Upper lobe of left lung (tissue), 4 donors: ENCODE data around the gene AGL.

Experiments
- EP300 ChIP-seq, 4 donors: sonication (generic); formaldehyde crosslinking; IDR thresholded peaks; one replicate each; pipeline ENCODE4 v1.5.1; 2017; ENCODE audit warnings: antibody characterized with exemption in 4 of 4, control low read depth in 2 of 4
- POLR2A ChIP-seq, 4 donors: fragments of 450-650 bp; IDR thresholded peaks; one replicate each; pipeline ENCODE4 v1.5.1; 2016 to 2017; ENCODE audit warnings: antibody characterized with exemption in 4 of 4, mild to moderate bottlenecking in 2 of 4
- POLR2AphosphoS5 ChIP-seq, 2 donors: sonication (generic); formaldehyde crosslinking; IDR thresholded peaks; one replicate each; pipeline ENCODE4 v1.5.1; 2017; ENCODE audit warnings: antibody characterized with exemption in 2 of 2
- TF ChIP-seq, protein P1 (sequence below), 6 experiments: fragments of 450-650 bp in 4 of 6; fragments of 200-600 bp in 2 of 6; sonication (generic) in 2 of 6; IDR thresholded peaks; one replicate each; pipeline ENCODE4 v1.5.1; 2016 to 2019; ENCODE audit warnings: antibody characterized with exemption in 6 of 6

DNA sequence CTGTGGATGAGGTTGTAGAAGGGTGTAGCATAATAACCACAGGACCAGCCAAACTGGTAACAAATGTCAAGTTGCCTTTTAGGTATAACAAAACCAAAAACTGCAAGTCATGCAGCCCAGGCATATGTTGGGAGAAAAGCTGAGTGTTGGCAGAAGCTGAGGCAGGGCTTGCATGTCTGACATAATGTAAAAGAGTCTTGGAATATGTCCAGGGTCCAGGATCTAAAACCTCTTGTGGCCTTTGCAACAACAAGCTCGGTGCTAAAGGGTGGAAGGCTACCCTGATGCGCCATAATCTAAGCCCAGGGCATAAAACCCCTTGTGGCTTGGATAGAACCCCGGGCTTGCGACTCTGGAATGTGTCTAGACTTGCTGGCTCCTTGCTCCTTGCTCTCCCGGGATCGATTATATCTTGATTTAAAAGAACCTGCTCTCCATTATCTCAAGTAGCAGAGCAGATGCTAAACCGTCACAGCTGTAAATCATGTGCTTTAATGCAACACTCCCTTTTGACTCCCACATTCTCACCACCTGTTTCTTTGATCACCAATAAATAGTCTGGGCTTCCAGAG, 93.1 kb downstream of the AGL start:
- no peak for TF ChIP-seq POLR2AphosphoS5 (IDR thresholded peaks at IDR 0.05)
- TF ChIP-seq, protein P1, sequence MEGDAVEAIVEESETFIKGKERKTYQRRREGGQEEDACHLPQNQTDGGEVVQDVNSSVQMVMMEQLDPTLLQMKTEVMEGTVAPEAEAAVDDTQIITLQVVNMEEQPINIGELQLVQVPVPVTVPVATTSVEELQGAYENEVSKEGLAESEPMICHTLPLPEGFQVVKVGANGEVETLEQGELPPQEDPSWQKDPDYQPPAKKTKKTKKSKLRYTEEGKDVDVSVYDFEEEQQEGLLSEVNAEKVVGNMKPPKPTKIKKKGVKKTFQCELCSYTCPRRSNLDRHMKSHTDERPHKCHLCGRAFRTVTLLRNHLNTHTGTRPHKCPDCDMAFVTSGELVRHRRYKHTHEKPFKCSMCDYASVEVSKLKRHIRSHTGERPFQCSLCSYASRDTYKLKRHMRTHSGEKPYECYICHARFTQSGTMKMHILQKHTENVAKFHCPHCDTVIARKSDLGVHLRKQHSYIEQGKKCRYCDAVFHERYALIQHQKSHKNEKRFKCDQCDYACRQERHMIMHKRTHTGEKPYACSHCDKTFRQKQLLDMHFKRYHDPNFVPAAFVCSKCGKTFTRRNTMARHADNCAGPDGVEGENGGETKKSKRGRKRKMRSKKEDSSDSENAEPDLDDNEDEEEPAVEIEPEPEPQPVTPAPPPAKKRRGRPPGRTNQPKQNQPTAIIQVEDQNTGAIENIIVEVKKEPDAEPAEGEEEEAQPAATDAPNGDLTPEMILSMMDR (IDR thresholded peaks at IDR 0.05) = no peak
- TF ChIP-seq POLR2A (IDR thresholded peaks at IDR 0.05) = no peak
- no peak for TF ChIP-seq EP300 (IDR thresholded peaks at IDR 0.05)
